ENCODE data around the gene IGSF9B.

The IGSF9B gene

DNA sequence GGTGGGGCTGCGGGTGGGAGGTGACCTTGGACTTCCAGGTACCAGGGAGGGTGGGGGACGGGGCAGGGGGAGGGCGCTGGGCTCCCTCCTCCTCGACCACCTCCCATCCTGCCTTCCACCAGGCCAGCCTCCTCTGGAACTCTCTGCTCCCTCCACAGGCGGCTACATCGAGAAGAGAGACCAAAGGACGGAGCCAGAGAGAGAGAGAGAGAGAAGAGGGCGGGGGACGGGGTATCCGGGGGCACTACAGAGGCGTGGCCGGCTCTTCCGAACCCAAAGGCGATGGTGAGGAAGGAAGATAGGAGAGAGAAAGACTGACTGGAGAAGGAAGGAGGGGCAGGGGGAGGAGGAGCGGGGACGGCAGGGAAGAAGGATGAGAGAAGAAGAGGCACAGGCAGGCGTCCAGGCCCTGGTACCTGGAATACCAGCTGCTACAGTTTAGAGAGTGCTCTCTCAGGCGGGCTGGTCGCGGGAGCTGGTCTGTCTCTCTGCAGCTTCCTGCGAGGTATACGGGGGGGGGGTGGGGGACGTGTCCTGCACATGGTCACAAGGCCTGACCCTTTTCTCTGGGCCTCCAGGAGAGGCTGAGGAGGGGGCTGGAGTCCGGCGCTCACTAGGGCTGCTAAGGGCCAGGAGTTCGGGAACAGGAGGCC lies 38.0 kb downstream of the IGSF9B start:
- no peak for DNase-seq

GRCh38 chr11:133917921-133918607 lies 38.7 kb downstream of the IGSF9B start:
- no peak for DNase-seq

GRCh38 chr11:133916784-133917440 lies 39.9 kb downstream of the IGSF9B start:
- DNase-seq: no peak

- no peak for DNase-seq
Observed at GRCh38 chr11:133913761-133914160, 43.0 kb downstream of the IGSF9B start.

DNA sequence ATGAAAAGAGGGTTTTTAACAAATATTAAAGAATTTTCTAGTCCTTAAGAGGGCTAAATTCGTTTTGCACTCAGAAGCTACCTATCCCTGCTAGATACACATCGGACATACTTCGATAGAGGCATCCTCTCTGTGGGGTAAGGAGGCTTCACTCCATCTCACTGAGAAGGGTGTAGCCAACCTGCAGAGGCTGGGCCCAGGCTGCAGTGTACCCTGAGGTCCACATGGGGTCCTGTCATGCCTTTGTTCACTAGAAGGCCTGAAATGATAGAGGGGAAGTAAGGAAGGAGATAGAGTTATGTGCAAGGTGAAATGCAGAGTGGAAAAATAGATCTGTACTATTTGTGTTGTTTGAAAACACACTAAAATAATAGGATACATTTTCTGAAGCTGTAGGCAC lies 45.6 kb downstream of the IGSF9B start:
- DNase-seq: no peak

- no peak for DNase-seq
Observed at GRCh38 chr11:133910101-133910500, 46.7 kb downstream of the IGSF9B start.

DNA sequence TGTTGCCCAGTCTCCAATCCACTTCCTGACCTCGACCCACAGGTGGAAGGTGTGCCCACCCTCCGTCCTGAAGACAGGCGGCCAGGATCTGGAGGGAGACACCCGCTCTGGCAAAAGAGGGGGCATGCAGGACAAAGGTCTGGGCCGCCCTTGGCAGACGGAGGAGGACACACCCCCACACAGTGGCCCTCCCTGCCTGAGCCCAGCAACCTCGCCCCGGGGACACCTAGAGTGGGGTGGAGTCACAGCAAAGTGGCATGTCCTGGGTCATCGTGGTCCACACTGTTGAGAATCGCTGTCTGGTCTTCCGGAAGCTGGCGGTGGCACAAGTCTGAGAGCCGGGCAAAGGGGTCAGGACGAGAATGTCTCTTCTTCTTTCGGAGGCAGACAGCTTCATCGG lies 47.9 kb downstream of the IGSF9B start:
- no peak for DNase-seq

DNA sequence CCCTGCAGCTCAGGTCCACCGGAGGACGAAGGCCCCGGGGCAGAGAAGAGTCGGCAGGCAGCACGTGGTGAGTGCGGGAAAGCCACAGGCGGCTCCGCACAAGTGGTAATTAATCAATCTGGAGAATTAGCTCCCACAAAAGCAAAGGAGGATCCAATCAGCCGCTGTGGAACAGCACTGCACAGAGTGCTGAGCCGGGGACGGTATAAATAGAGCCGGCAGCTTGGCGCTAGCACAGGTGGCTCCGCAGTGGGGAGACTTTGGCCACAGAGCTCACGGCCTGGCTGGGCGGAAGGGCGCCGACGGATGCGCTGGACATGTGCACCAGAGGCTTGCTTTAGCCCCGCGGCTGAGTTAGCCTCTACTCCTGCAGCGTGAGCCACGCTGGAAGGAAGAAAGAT lies 48.9 kb downstream of the IGSF9B start:
- no peak for DNase-seq

DNA sequence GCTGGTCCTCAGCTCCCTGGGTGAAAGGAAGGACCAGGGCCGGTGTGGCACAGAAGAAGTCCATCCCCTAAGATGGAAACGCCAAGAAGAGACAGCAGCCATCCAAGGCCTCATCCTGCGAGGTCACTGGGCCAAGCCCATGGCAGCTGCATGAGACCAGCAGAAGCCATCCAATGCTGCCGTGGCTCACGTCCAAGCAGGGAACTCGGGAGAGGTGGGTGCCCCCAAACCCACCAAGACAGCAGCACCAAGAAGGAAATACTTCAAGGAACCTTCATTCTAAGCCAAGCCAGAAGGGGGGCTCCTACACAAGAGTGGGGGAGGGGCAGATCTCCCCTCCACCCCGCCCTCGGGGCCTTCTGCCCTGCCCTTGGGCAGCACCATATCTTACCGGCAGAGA lies 49.6 kb downstream of the IGSF9B start:
- no peak for DNase-seq

- no peak for DNase-seq
Observed at GRCh38 chr11:133906746-133907145, 50.0 kb downstream of the IGSF9B start.

GRCh38 chr11:133906241-133906640 lies 50.5 kb downstream of the IGSF9B start:
- DNase-seq: no peak

GRCh38 chr11:133905677-133906156 lies 51.1 kb downstream of the IGSF9B start:
- DNase-seq: no peak

DNA sequence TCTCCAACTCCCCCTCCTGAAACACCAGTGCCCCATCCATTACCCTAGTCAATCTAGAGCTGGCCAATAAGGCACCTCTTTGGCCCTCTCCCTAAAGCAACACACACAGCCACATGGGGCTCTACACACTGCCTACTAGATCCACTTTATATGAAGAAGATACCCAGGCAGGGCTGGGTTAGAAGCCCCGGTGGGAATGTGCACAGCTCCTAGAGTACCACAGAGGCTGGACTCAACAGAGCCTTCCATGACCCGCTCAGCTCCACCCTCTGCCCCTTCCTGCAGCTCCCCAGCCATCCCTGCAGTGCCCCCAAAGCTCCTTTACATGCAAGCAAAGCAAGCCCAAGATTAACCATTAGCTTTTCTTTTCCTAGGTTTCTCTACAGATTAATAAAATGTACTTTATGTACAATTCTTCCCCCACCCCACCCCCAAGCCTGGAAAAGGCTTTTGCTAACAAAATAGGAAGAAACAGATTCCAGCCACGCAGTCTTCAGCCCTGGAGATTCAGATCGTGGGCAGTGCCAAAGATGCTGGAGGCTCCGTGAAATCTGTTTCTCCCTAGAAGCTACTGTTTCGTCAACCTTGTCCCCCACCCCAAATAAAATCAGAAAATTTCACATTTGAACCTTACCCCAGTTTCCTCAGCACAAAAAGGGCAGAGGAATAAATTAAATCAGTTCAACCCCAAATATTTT lies 51.8 kb downstream of the IGSF9B start:
- DNase-seq: no peak

DNA sequence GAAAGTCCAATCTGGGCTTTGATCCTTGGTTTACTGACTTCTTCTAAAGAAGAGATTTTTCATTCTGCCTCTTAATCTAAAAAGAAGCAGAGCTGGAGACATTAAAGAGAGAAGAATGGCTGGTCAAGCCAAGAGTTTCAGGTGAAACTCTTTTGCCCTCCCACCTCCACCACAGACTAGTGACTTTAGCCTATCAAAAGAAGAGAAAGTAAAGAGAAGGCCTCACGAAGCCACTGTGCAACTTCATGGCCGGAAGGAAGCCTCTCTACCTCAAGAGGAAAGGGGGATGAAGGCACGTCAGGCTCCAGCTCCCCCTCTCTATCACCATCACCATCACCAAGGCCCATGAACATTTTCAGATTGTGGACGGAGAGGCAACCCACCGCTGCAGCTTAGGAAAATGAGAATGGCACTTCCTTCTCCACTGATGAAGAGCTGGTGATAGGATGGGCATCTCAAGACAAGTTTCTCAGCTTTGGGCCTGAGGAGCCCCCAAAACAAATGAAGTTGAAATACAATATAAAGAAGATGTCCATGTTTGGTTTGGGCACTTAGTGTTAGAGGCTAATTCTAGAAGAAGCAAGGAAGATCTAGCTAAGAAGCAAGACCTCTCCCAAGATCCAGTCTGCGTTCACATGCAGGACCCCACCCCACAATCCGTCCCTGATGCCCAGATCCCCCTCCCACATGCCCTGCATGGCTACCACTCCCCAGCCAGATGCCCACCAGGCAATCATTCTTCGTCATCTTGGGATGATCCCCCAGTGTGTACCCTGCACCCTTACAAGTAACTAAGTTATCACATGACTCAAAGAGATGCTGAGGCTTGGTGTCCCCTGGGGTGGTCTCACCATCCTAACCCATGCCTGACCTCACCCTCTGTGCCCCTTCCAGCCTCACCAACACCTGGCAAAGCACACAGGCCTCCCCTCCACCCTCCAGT lies 52.6 kb downstream of the IGSF9B start:
- DNase-seq: no peak

DNA sequence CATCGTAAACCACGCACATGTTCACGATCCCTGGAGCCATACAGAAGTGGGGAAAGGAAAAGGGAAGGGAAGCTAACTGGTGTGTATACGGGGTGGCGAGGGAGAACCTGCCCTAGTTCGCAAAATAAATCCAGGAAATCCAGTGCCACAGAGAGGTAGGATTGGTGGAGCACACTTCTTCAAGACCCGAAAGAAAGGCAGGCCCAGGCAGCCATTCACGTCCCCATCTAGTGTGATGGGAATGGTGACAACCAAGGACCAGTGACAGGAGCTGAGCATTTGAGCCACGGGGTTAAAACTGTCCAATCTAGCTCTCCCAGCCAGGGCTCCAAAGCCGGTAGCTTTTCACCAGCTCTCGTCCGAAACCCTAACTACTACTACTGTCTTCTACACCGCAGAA lies 53.7 kb downstream of the IGSF9B start:
- no peak for DNase-seq

DNA sequence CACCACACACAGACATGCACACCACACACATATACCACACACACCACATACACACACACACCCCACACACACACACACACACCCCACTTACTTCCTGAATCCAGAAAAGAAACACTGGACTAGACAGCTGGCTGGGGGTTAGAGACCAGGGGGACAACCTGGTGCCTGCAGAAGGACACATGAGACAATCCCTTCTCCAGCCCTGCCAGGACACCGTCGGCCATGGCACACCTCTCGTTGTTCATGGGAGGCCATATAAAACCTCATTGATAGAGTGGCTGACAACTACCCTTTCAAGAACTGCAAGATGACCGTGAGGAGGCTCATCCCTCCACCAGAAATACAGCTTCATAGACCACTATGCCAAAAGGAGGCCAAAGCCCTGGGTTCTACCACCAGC lies 54.3 kb downstream of the IGSF9B start:
- no peak for DNase-seq

DNA sequence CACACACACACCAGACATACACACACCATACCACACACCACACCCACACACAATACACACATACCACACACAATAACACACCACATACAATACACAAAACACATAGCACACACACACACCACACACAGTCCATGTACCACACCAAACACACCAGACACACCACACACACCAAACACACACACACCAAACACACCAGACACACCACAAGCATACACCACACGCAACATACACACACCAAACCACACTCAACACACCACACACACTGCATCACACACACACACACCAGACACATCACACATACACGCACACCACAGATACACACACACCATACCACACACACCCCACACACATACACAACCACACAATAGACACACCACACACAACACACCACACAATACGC lies 54.8 kb downstream of the IGSF9B start:
- DNase-seq: no peak

DNA sequence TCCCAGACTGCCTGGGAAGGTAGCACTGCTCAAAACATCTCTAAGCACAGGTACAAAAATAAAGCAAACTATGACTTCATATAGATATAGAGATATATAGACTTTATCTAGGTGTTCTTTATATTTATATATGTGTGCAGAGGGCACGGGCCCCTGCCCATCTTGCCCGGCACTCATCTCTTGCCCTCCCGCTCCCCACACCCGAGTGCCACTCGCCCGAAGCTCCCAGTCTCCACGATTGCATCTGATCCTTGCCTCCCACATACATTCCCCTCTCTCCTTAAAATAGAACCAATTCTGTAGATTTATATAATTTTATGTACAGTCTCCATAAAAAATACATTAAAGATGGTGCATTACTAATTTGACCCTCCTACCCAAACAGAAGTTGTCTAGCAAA lies 55.5 kb downstream of the IGSF9B start:
- no peak for DNase-seq

GRCh38 chr11:133900176-133901105 lies 56.3 kb downstream of the IGSF9B start:
- no peak for DNase-seq

GRCh38 chr11:133898770-133899115 lies 58.0 kb downstream of the IGSF9B start:
- DNase-seq: no peak

DNA sequence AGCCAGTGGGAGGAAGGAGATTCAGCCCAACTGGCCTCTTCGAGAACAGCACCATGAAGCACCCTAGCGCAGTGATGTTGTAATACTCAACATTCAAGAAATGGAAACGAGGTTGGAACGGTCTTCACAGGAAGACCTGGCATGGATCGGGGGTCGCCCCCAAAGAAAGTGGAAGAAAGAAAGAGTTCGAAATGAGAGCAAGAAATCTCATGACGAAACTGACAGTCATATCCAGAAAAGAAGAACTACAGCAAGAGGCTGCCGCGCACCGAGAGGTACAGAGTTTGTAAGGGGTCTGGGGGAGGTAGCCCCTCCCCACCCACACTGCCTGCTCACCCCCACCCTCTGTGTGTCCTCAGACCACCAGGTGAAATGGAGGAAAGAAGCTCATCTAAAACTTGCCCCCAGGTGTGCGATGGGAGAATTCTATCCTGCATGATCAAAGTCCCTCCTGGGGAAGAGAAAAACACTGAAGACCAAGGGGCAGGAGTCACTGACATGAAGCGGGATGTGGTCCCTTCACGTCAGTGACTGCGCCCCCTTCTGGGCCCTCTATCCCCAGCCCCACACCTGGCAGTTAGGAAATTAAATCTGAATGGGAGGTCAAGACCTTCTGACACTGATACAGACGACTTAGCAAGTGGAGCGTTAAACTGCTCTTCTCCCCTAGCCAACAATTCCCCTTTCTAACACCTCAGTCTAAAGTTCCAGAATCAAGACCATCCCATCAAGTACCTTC lies 58.6 kb downstream of the IGSF9B start:
- DNase-seq: no peak
